OCI-LY7 (cell line): ENCODE measurements around the gene NAA25. TPM values are rescaled to one million over a fixed set of nuclear protein-coding genes. Genes with fewer than 3 reads are reported as not detected.

Source experiments
- BruUV-seq: library from RNA; stranded (reverse); fragments of 400-500 nt; replicated peaks from 2 replicates; lab custom pipeline; 2021; lab: Mats Ljungman, UMichigan
- CTCF ChIA-PET: fragments of 300-600 bp; sonication (Branson Sonifier 250); formaldehyde crosslinking; loops from one replicate; lab custom pipeline; 2022; ENCODE audit warnings: antibody characterized with exemption; ENCODE audit not compliant: unreplicated experiment; lab: Charles Lee
- POLR2A ChIA-PET: fragments of 300-600 bp; sonication (Branson Sonifier 250); formaldehyde crosslinking; loops from one replicate; lab custom pipeline; 2022; ENCODE audit warnings: antibody characterized with exemption; lab: Charles Lee
- DNase-seq: peaks from one replicate; pipeline ENCODE4 v3.0.0-alpha.2; 2015; ENCODE audit warnings: low spot score
- H2AFZ ChIP-seq: fragments of 200-600 bp; sonication (generic), shearing (Covaris generic); 2 replicates; pipeline ENCODE4 v1.6.1; 2014; ENCODE audit warnings: mild to moderate bottlenecking, antibody characterized with exemption, low read length, moderate library complexity
- H3K27ac ChIP-seq: fragments of 200-600 bp; sonication (generic); 2 replicates; pipeline ENCODE4 v1.5.1; 2014; ENCODE audit warnings: mixed run types, low read depth, mild to moderate bottlenecking, moderate library complexity, low read length, inconsistent platforms; ENCODE audit not compliant: poor library complexity, severe bottlenecking
- H3K36me3 ChIP-seq: fragments of 200-600 bp; sonication (generic); 2 replicates; pipeline ENCODE4 v1.6.1; 2014; ENCODE audit warnings: mild to moderate bottlenecking, antibody characterized with exemption, low read length, moderate library complexity, mixed read lengths; ENCODE audit not compliant: insufficient read depth
- H3K4me1 ChIP-seq: fragments of 200-600 bp; sonication (generic); 2 replicates; pipeline ENCODE4 v1.5.1; 2014; ENCODE audit warnings: mild to moderate bottlenecking, low read length; ENCODE audit not compliant: insufficient read depth, poor library complexity, severe bottlenecking
- H3K4me2 ChIP-seq: fragments of 200-600 bp; sonication (generic); 2 replicates; pipeline ENCODE4 v1.6.1; 2014; ENCODE audit warnings: mild to moderate bottlenecking, low read length
- H3K4me3 ChIP-seq: fragments of 200-600 bp; sonication (generic); 2 replicates; pipeline ENCODE4 v1.5.1; 2014; ENCODE audit warnings: mild to moderate bottlenecking, low read depth, low read length; ENCODE audit not compliant: poor library complexity, severe bottlenecking
- H3K79me2 ChIP-seq: fragments of 200-600 bp; sonication (generic); 2 replicates; pipeline ENCODE4 v1.6.1; 2016; ENCODE audit warnings: low read depth, mild to moderate bottlenecking, low read length, moderate library complexity, mixed read lengths; ENCODE audit not compliant: insufficient read depth
- H3K9me2 ChIP-seq: fragments of 200-600 bp; sonication (generic); 2 replicates; pipeline ENCODE4 v1.6.1; 2016; ENCODE audit warnings: mild to moderate bottlenecking, low read length, mixed read lengths; ENCODE audit not compliant: insufficient read depth
- H3K9me3 ChIP-seq: fragments of 200-600 bp; sonication (generic); 2 replicates; pipeline ENCODE4 v1.6.1; 2014; ENCODE audit warnings: mild to moderate bottlenecking, mixed run types, low read length, mixed read lengths
- H4K20me1 ChIP-seq: fragments of 200-600 bp; sonication (generic); 2 replicates; pipeline ENCODE4 v1.6.1; 2014; ENCODE audit warnings: mild to moderate bottlenecking, antibody characterized with exemption, low read length, moderate library complexity, mixed read lengths; ENCODE audit not compliant: insufficient read depth
- EZH2phosphoT487 ChIP-seq: fragments of 200-600 bp; sonication (generic); IDR thresholded peaks from 2 replicates; pipeline ENCODE4 v1.6.1; 2018; ENCODE audit warnings: low read depth, borderline replicate concordance, mild to moderate bottlenecking, mixed run types, antibody characterized with exemption, low read length, moderate library complexity, mixed read lengths
- intact Hi-C: fragments of 100-400 bp; cut with micrococcal nuclease; formaldehyde crosslinking; loops from one replicate; pipeline ENCODE4 v1.10.0; 2022; ENCODE audit not compliant: unreplicated experiment
- total RNA-seq, 2 experiments: library from RNA; depleted of rRNA in 1 of 2; stranded (reverse); fragments of >200 nt in 1 of 2; shearing (Covaris generic) in 1 of 2; gene quantifications; 2 replicates each; pipeline ENCODE4 v1.2.3, GENCODE V29; 2014 to 2022
- TF ChIP-seq, protein P1 (sequence below): fragments of 200-600 bp; sonication (generic); conservative IDR thresholded peaks from 2 replicates; pipeline ENCODE4 v1.5.1; 2014; ENCODE audit warnings: mild to moderate bottlenecking, antibody characterized with exemption, low read length, moderate library complexity, mixed read lengths

Gene NAA25
- total RNA-seq, 2 experiments from 2014 or later, result 27.4 to 50.3 TPM

GRCh38 chr12:112008918-112009317, 99.7 kb downstream of the NAA25 start:
- no peak overlapping the region for H3K4me3 ChIP-seq
- no peaks in the 10 kb centered on the region for H4K20me1 ChIP-seq
- H3K36me3 ChIP-seq, result no peaks in the 10 kb centered on the region; the same call in 1 of the 2 replicates
- DNase-seq, result no peak
- ChIA-PET POLR2A (no interaction called here), CTCF (no interaction called here)
- no peak for TF ChIP-seq EZH2phosphoT487
- TF ChIP-seq, protein P1, sequence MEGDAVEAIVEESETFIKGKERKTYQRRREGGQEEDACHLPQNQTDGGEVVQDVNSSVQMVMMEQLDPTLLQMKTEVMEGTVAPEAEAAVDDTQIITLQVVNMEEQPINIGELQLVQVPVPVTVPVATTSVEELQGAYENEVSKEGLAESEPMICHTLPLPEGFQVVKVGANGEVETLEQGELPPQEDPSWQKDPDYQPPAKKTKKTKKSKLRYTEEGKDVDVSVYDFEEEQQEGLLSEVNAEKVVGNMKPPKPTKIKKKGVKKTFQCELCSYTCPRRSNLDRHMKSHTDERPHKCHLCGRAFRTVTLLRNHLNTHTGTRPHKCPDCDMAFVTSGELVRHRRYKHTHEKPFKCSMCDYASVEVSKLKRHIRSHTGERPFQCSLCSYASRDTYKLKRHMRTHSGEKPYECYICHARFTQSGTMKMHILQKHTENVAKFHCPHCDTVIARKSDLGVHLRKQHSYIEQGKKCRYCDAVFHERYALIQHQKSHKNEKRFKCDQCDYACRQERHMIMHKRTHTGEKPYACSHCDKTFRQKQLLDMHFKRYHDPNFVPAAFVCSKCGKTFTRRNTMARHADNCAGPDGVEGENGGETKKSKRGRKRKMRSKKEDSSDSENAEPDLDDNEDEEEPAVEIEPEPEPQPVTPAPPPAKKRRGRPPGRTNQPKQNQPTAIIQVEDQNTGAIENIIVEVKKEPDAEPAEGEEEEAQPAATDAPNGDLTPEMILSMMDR, result no peak
- H3K4me2 ChIP-seq, result no peak overlapping the region
- intact Hi-C loops, result no loop called here
- H3K9me2 ChIP-seq, result no peaks in the 10 kb centered on the region
- H3K9me3 ChIP-seq, result no peaks in the 10 kb centered on the region
- no peak overlapping the region for H3K27ac ChIP-seq
- H3K79me2 ChIP-seq, result peaks cover 11% of the 10 kb centered on the region; the same call in 1 of the 2 replicates
- peaks cover 14% of the 10 kb centered on the region for H3K4me1 ChIP-seq
- H2AFZ ChIP-seq, result no peak overlapping the region
- BruUV-seq, result no TSS peak

- H3K36me3 ChIP-seq, result no peaks in the 10 kb centered on the region; the same call in 1 of the 2 replicates
- H3K4me1 ChIP-seq, result peaks cover 14% of the 10 kb centered on the region
- TF ChIP-seq, protein P1, result no peak
- no peak for TF ChIP-seq EZH2phosphoT487
- H2AFZ ChIP-seq, result no peak overlapping the region
- H3K27ac ChIP-seq, result no peak overlapping the region
- ChIA-PET CTCF (no interaction called here), POLR2A (no interaction called here)
- H3K4me3 ChIP-seq, result no peak overlapping the region
- H3K9me3 ChIP-seq, result no peaks in the 10 kb centered on the region
- H3K9me2 ChIP-seq, result no peaks in the 10 kb centered on the region
- intact Hi-C loops, result no loop called here
- DNase-seq, result no peak
- no peaks in the 10 kb centered on the region for H4K20me1 ChIP-seq
- no peak overlapping the region for H3K4me2 ChIP-seq
- peaks cover 11% of the 10 kb centered on the region; the same call in 1 of the 2 replicates for H3K79me2 ChIP-seq
- BruUV-seq, result no TSS peak
These were observed 100.6 kb downstream of the NAA25 start for GRCh38 chr12:112007945-112008344.
